ENCODE measurements around the gene RALY. TPM values are rescaled to one million over a fixed set of nuclear protein-coding genes. Genes with fewer than 3 reads are reported as not detected.

RALY gene
- total RNA-seq, 1 experiment from 2014 or later: 164 TPM

DNA sequence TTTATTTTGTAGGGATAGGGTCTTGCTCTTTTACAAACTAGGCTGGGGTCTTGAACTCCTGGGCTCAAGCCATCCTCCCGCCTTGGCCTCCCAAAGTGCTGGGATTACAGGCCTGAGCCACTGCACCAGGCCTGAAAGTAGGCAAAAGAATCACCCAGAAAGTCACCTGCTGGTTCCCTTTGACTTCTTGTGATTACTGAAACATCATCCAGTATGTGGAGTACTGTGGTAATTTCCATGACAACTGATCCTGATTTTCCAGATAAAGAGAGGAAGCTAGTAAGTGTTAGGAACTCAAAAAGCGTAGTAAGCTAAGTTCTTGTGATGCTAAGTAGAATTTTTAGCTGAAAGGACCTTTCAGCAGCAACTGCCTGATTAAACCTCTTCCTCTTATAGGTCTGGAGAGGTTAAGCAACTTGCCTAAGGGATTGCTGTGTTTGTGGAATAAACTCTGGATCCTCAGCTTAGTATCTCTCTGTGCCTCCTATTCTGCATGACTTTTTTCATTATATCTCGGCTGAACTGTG, 16.8 kb downstream of the RALY start:
- intact Hi-C loops (cut with micrococcal nuclease; ENCODE audit: unreplicated experiment): no loop called here
- H3K9me3 ChIP-seq (ENCODE audit: control insufficient read depth, insufficient read depth, low read depth, low read length): no peaks in the 10 kb centered on the region
- POLR2A ChIA-PET: interaction anchor here (1.1 kb wide), 1 partner anchor 17 kb away, joined by 4 read pairs; no protein-coding TSS in a partner anchor
- no peak overlapping the region for H3K4me3 ChIP-seq (ENCODE audit: low read depth in 2 of 2, low read length in 2 of 2)
- H3K27me3 ChIP-seq (ENCODE audit: control insufficient read depth, insufficient read depth, low read length): no peaks in the 10 kb centered on the region
- DNase-seq (ENCODE audit: low read depth, low spot score): no peak
- no TSS peak for BruUV-seq (replicated peaks)
- no peak for ATAC-seq
- H3K27ac ChIP-seq (ENCODE audit: low read length): no peak overlapping the region
- TF ChIP-seq POLR2AphosphoS5 (IDR thresholded peaks at IDR 0.05; ENCODE audit: low read depth, low read length): no peak
- TF ChIP-seq, protein P1, sequence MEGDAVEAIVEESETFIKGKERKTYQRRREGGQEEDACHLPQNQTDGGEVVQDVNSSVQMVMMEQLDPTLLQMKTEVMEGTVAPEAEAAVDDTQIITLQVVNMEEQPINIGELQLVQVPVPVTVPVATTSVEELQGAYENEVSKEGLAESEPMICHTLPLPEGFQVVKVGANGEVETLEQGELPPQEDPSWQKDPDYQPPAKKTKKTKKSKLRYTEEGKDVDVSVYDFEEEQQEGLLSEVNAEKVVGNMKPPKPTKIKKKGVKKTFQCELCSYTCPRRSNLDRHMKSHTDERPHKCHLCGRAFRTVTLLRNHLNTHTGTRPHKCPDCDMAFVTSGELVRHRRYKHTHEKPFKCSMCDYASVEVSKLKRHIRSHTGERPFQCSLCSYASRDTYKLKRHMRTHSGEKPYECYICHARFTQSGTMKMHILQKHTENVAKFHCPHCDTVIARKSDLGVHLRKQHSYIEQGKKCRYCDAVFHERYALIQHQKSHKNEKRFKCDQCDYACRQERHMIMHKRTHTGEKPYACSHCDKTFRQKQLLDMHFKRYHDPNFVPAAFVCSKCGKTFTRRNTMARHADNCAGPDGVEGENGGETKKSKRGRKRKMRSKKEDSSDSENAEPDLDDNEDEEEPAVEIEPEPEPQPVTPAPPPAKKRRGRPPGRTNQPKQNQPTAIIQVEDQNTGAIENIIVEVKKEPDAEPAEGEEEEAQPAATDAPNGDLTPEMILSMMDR (IDR thresholded peaks at IDR 0.05): no peak
- no peak for TF ChIP-seq SIN3A (IDR thresholded peaks at IDR 0.05; ENCODE audit: borderline replicate concordance, insufficient read depth, low read depth, low read length)
- TF ChIP-seq, protein P2, sequence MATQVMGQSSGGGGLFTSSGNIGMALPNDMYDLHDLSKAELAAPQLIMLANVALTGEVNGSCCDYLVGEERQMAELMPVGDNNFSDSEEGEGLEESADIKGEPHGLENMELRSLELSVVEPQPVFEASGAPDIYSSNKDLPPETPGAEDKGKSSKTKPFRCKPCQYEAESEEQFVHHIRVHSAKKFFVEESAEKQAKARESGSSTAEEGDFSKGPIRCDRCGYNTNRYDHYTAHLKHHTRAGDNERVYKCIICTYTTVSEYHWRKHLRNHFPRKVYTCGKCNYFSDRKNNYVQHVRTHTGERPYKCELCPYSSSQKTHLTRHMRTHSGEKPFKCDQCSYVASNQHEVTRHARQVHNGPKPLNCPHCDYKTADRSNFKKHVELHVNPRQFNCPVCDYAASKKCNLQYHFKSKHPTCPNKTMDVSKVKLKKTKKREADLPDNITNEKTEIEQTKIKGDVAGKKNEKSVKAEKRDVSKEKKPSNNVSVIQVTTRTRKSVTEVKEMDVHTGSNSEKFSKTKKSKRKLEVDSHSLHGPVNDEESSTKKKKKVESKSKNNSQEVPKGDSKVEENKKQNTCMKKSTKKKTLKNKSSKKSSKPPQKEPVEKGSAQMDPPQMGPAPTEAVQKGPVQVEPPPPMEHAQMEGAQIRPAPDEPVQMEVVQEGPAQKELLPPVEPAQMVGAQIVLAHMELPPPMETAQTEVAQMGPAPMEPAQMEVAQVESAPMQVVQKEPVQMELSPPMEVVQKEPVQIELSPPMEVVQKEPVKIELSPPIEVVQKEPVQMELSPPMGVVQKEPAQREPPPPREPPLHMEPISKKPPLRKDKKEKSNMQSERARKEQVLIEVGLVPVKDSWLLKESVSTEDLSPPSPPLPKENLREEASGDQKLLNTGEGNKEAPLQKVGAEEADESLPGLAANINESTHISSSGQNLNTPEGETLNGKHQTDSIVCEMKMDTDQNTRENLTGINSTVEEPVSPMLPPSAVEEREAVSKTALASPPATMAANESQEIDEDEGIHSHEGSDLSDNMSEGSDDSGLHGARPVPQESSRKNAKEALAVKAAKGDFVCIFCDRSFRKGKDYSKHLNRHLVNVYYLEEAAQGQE (IDR thresholded peaks at IDR 0.05; ENCODE audit: insufficient read depth in 1 of 2, low read depth in 2 of 2, low read length in 1 of 2): no peak
- TF ChIP-seq TCF7L2 (IDR thresholded peaks at IDR 0.05; ENCODE audit: low read depth, low read length): no peak
- H3K36me3 ChIP-seq (ENCODE audit: control insufficient read depth, insufficient read depth, low read length): no peaks in the 10 kb centered on the region
- peaks cover 7% of the 10 kb centered on the region; the same call in 1 of the 2 replicates for H3K4me1 ChIP-seq (ENCODE audit: control insufficient read depth, insufficient read depth, low read length)
- CTCF ChIA-PET: no interaction called here
- in situ Hi-C loops (cut with HindIII; ENCODE audit: low pct_unique_long_range_greater_than_20kb, low sequenced_read_pairs): no loop called here

DNA sequence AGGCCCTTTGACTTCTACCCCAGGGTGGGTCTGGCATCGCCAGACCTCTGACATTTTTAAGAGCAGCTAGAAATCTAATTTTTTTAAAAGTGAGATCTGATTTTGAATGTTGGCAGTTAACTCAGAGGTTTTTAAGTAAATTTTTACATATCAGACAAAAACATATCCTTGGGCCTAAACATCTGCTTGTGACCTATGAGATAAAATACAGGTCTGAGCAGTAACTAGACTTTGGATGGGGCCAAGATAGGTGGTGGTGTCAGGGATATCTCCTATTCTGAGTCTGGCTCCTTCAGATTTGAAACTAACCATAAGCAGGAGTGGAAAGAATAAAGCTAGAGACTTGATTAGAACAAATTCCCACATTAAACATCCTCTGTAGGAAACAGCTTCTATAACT, 17.6 kb downstream of the RALY start:
- no peaks in the 10 kb centered on the region for H3K27me3 ChIP-seq (ENCODE audit: control insufficient read depth, insufficient read depth, low read length)
- no peak overlapping the region for H3K4me3 ChIP-seq (ENCODE audit: low read depth in 2 of 2, low read length in 2 of 2)
- ChIA-PET CTCF (no interaction called here), POLR2A (interaction anchor here (0.6 to 1.1 kb wide), 2 partner anchors 18 to 160 kb away, joined by 3 to 4 read pairs; no protein-coding TSS in a partner anchor)
- no peaks in the 10 kb centered on the region for H3K9me3 ChIP-seq (ENCODE audit: control insufficient read depth, insufficient read depth, low read depth, low read length)
- TF ChIP-seq POLR2AphosphoS5 (IDR thresholded peaks at IDR 0.05; ENCODE audit: low read depth, low read length) (no peak), TCF7L2 (IDR thresholded peaks at IDR 0.05; ENCODE audit: low read depth, low read length) (no peak), SIN3A (IDR thresholded peaks at IDR 0.05; ENCODE audit: borderline replicate concordance, insufficient read depth, low read depth, low read length) (no peak)
- TF ChIP-seq, protein P1 (IDR thresholded peaks at IDR 0.05): no peak
- TF ChIP-seq, protein P2 (IDR thresholded peaks at IDR 0.05; ENCODE audit: insufficient read depth in 1 of 2, low read depth in 2 of 2, low read length in 1 of 2): no peak
- no peaks in the 10 kb centered on the region for H3K36me3 ChIP-seq (ENCODE audit: control insufficient read depth, insufficient read depth, low read length)
- peaks cover 8% of the 10 kb centered on the region; the same call in 1 of the 2 replicates for H3K4me1 ChIP-seq (ENCODE audit: control insufficient read depth, insufficient read depth, low read length)
- ATAC-seq: no peak
- intact Hi-C loops (cut with micrococcal nuclease; ENCODE audit: unreplicated experiment) (no loop called here), in situ Hi-C loops (cut with HindIII; ENCODE audit: low pct_unique_long_range_greater_than_20kb, low sequenced_read_pairs) (no loop called here)
- no peak overlapping the region for H3K27ac ChIP-seq (ENCODE audit: low read length)
- BruUV-seq (replicated peaks): no TSS peak
- no peak for DNase-seq (ENCODE audit: low read depth, low spot score)
